Measurements from ENCODE around the gene SCN5A.

The SCN5A gene

GRCh38 chr3:38648659-38649499 is 608 bp downstream of the SCN5A start:
- TF ChIP-seq CTCF (IDR thresholded peaks at IDR 0.05; ENCODE audit: low read depth, low read length) = no peak
- in situ Hi-C loops (cut with HindIII; ENCODE audit: low sequenced_read_pairs) = no loop called here
- no peak for DNase-seq (ENCODE audit: low read depth, low spot score)
- H3K4me3 ChIP-seq (ENCODE audit: low read depth, low read length) = peak overlapping the region; percentile 46

GRCh38 chr3:38648024-38648658 is 1.3 kb downstream of the SCN5A start:
- in situ Hi-C loops (cut with HindIII; ENCODE audit: low sequenced_read_pairs) = no loop called here
- no peak overlapping the region for H3K4me3 ChIP-seq (ENCODE audit: low read depth, low read length)
- no peak for DNase-seq (ENCODE audit: low read depth, low spot score)
- no peak for TF ChIP-seq CTCF (IDR thresholded peaks at IDR 0.05; ENCODE audit: low read depth, low read length)

GRCh38 chr3:38647217-38647970 is 2.1 kb downstream of the SCN5A start:
- no peak overlapping the region for H3K4me3 ChIP-seq (ENCODE audit: low read depth, low read length)
- no peak for TF ChIP-seq CTCF (IDR thresholded peaks at IDR 0.05; ENCODE audit: low read depth, low read length)
- no peak for DNase-seq (ENCODE audit: low read depth, low spot score)
- in situ Hi-C loops (cut with HindIII; ENCODE audit: low sequenced_read_pairs) = no loop called here

GRCh38 chr3:38646630-38647029 is 2.9 kb downstream of the SCN5A start:
- TF ChIP-seq CTCF (IDR thresholded peaks at IDR 0.05; ENCODE audit: low read depth, low read length) = peak; percentile 45
- DNase-seq (ENCODE audit: low read depth, low spot score) = peak; percentile 8
- in situ Hi-C loops (cut with HindIII; ENCODE audit: low sequenced_read_pairs) = no loop called here

DNA sequence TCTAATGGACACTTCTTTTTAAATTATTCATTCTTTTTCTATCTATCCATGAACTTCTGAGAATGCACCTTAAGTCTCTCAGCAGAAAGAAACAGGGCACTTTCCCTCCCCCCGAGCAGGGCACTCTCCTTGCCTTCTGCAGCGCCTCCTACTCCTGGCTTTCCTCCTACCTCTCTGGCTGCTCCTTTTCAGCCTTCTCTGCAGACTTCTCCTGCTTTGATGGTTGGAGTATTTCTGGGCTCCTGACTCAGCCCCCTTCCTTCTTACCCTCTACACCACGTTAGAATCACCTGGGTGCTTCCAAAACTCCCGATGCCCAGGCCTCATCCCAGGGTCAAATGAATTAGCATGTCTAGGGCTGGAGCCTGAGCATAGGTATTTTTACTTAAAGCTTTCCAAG is 3.4 kb downstream of the SCN5A start:
- no peak for DNase-seq (ENCODE audit: low read depth, low spot score)
- H3K4me3 ChIP-seq (ENCODE audit: low read depth, low read length) = no peak overlapping the region
- in situ Hi-C loops (cut with HindIII; ENCODE audit: low sequenced_read_pairs) = no loop called here
- TF ChIP-seq CTCF (IDR thresholded peaks at IDR 0.05; ENCODE audit: low read depth, low read length) = no peak

More at GRCh38 chr3:38646630-38647029, 2.9 kb downstream of the SCN5A start:
- no peak overlapping the region for H3K4me3 ChIP-seq (ENCODE audit: low read depth, low read length)

DNA sequence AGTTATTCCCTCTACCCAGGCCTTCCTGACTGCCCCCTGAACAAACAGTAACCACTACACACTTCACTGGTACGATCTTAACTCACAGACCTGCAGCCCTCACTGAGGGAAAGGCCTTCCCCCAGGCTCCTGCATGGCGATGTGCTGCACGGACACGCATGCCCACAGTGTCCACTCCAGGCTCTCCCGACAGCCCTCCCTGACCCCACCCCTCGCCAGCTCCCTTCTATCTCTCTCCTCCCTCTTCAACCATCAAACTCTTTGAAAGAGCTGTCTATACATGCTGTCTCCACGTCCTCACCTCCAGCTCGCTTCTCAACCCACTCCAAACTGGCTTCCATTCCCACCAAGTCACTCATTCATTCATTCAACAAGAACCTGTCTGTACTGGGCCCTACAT is 3.9 kb downstream of the SCN5A start:
- DNase-seq (ENCODE audit: low read depth, low spot score) = no peak
- TF ChIP-seq CTCF (IDR thresholded peaks at IDR 0.05; ENCODE audit: low read depth, low read length) = no peak
- H3K4me3 ChIP-seq (ENCODE audit: low read depth, low read length) = no peak overlapping the region
- in situ Hi-C loops (cut with HindIII; ENCODE audit: low sequenced_read_pairs) = no loop called here

Data from astrocyte of the spinal cord (primary cell).